HG03045 (cell line): ENCODE measurements around the gene SAMD13.

Experiments
- ATAC-seq: cut with Tn5 transposase; IDR thresholded peaks from one replicate; pipeline ENCODE4 v1.9.1; 2021; ENCODE audit warnings: mild to moderate bottlenecking, moderate library complexity; ENCODE audit not compliant: unreplicated experiment

Gene SAMD13

GRCh38 chr1:84370266-84370665 lies 68.8 kb downstream of the SAMD13 start:
- no peak for ATAC-seq

- no peak for ATAC-seq
Measured at GRCh38 chr1:84370831-84371394, 69.4 kb downstream of the SAMD13 start.

DNA sequence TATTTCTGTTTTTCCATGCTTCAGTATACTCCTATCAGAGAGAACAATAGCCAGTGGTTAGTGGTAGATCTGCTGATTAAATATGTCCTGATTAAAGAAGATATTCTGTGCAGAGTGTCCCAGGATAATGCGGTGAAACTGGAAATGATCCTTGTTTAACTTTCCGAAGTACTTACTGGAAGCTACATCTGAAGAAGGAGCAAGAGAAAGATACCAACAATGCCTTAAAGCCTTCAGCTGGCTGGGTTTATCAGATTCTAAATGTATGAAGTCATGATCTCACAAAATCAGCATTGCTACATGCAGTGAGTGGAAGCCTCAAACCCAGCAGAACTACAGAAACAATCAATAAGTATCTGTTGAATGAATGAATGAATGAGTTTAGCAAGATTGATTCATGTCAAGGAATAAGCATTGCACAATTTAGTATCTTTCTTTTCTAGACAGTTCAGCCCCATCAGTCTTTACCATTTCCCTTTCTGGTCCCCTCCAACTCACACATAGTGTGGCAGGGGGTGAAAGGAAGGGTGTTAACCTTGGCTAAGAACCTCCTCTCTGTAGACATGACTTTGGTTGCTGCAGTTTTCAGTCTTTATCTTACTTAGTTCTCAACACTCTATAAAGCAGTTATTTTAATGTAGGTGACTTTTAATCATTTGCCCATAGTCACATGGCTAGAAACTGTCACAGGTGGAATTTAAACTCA lies 72.1 kb downstream of the SAMD13 start:
- no peak for ATAC-seq

- ATAC-seq, result no peak
Measured at GRCh38 chr1:84374991-84375696, 73.6 kb downstream of the SAMD13 start.

DNA sequence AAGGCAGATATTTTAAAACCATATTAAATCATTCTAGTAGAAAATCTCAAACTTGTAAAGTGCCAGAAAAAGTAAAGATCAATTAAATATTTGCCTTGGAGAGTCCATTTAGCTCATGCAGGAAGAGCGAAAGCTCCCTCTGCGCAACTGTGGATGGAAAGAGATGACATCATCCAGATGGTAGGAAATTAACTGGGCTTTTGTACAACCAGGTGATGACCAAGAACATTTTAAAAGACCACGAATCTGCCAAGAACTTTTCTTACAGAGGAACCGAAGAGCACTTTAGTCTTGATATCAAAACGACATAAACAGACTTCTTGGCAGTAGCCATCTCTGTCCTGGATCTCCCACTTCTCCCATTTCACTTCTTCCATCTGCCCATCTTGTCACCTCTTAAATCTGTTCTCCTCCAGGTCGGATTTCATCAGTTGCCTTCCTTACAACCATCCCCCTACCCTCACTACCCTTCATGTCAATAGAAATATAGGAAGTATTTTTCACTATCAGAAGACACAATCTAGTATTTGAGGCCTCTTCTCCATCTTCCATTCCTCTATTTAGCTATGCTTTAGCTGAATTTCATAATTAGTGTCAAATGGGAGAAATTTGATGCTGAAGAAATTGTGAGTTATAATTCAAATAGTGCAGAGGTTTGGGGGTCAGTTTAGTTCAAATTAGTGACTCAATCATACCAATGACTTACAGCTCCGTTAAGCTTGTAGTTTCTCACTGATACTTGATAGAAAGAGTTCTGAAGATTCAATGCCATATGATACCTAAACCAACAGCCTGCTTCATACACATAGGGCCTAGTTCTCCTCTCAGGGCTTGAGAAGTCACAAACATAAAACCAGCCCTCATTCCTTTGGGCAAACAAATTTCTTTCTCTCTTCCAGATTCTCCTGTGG lies 74.7 kb downstream of the SAMD13 start:
- ATAC-seq, result no peak

DNA sequence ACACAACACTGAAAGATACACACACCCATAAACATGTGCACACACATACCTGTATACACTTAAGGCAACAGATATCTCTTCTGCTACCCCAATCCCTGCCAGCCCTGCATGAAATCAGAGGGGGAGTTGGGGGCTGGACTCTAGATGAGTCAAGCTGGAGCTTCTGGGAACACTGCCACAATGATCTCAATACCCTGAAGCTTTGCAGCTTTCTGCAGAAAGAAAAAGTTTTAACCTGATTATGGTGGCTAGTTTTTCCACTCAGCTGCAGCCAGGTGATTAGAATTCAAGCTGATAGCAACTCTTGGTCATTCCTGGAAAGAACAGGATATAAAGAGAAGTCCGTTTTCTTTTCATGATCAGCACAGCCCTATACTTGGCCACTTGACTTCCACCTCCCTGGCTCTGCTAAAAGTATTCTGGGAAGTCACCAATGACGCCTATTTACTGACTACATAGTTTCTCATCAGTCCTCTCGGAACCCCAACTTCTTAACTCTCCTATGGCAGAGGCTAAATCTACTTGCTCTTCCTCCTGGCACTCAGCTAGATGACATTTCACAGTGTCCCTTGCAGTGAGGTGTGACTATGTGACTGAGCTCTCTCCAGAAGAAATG lies 76.1 kb downstream of the SAMD13 start:
- no peak for ATAC-seq

DNA sequence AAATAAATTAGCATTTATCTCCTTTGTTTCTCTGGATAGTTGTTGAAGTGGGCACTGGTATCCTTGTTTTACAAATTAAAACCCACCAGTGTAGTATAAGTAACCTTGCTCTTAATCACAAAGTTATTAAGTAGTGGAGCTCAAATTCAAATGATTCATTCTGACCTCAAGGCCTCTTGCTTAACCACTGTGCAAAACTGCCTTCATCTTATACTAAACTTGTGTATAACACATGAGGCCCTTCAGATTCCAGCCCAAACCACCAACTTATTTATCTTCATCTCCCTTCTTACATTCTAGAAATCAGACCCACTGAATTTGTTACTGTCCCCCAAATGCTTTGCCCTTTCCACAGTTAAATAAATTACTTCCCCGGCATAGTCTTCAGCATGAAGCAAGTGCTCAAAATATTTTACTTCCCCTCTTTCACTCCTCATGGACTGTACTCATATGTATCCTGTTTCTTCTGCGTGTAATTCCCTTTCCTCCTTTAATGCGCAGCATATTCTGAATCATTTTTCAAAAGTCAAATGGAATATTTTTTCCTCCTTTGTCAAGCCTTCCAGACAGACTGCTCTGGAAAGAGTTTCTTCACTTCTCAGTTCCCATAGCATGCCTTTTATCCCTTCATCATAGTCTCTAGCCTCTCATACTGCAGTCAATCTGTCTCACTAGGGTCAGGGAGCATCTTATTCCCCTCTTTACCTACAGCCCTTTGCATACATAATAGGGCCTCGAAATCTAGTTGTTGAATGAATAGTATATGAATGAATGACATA lies 77.8 kb downstream of the SAMD13 start:
- no peak for ATAC-seq

DNA sequence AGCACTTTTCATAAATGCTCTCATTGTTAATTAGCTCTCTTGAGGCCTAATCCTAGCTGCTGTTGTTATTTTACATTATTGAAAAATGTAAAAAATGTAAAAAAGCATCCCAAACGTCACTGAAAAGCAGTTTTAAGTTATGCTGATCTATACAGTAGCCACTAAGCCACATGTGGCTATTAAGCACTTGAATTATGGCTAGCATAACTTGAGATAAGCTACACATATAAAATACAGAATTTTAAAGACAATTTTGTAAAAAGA lies 78.3 kb downstream of the SAMD13 start:
- no peak for ATAC-seq

DNA sequence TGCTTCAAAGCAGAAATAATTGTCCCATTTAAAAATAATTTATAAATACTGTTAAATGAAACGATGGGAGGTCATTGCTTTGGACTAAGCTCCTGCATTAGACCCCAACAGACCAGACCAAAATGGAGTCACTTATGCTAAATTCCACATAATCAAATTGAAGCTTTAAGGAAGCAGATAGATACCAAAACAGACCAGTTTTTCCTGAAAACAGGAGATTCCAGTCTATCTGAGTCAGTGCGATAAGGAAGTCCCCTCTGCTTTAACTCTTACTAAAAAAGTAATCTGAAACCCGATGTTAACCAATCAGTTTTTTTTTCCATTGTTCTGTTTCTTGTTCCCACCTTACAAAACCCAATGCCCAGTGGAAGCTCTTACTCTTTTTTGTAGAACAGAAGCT lies 80.6 kb downstream of the SAMD13 start:
- no peak for ATAC-seq

DNA sequence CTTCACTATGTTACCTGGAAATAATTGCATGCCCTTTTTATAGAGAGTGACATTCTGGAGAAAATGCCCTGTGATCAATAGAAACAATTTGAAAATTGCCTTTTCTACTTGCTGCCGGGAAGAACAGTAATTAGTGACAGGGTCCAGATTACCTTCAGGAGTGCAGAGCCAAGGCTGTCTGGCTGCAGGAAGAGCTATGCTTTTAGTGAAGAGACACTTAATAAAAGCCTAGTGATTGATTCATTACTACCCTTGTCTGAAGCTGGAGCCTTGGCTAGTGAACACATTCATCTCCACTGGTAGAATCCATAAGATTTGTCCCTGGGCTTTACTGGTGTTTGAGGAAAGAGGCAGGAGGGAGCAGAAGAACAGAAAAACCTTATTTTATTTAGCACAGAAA lies 83.8 kb downstream of the SAMD13 start:
- ATAC-seq, result no peak

DNA sequence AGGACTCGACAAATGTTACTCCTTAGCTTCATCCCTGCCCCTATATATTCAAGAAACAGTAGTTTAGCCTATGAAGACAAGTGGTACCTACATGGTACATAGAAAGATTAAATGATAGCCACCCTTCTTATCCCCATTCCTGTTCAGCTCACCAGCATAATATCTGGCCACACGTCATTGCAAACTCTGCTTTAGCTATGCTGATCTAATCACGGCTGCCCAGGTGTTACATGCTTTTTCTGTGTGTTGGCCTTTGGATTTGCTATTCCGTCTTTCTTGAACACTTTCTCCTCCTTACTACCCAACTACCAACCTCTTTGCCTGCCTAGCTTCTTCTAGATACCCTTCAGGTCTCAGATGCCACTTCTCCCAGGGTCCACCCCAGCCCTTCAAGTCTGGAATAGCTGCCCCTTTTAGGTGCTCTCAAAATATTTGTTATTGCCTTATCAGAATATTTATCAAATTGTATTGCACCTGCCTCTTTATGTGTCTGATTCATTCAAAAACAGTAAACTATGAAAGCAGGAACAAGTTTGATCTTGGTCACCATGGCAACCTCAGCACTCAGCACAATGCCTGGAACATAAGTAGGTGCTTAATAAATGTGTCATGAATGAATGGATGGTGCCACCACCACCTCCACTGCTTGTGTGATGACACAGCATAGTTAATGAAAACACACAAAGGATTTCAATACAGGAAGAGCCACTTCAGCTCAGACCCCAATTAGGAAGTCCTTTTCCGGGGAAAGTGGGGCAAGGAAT lies 85.4 kb downstream of the SAMD13 start:
- no peak for ATAC-seq

DNA sequence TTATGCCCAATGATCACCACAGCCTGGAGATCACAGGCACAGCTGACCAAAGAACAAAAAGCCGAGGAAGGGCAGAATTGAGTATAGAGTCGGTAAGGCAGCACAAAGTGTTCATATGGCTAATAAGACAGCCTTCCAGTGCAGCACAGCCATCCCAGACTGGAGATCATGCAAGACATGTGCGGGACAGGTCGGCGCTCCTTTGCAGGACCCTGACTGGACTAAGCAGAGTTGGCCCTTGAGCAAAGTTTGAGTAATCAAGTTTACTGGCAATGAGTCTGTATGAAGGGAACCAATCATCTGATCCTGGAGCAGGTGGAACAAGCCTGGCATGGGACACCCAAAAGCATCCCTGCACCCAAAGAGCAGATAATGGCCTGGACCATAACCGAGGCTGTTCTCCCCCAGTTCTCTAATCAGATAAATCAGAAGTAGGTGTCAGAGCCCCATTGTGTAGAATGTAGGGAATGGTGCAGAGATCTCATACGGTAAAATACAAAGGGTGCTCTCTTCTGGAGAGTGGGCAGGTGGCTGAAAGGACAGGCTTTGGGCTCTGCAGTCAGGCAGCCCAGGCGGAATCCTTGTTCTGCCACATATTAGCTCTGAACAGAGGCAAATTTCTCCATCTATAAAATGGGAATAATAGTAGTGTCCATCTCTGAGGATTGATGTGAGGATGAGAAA lies 86.1 kb downstream of the SAMD13 start:
- ATAC-seq, result no peak

DNA sequence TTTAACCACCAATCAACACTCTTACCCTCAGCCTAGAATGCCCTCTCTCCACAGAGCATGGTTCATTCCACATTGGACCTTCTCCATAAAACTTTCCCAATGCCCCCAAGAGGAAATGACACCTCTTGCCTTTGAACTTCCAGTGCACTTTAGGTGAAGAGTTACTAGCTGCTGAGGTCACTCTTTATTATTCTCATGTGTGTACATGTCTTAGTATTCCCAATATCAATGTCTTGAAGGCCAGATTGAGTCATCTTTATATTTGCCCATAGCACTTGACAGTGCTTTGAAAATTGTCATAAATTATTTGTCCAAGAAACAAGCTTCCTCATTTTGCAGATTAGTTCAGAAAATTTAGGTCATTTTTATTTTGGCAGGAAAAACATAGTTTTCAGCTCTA lies 88.7 kb downstream of the SAMD13 start:
- ATAC-seq, result no peak

- no peak for ATAC-seq
Measured at GRCh38 chr1:84398175-84399155, 97.0 kb downstream of the SAMD13 start, which contains the start of gene DNASE2B. Gene DNASE2B (plus strand): TSS chr1:84398484. CDS start chr1:84398565, 81 bp downstream.
